Activated CD4-positive, alpha-beta T cell treated with anti-CD3 and anti-CD28 coated beads, Interleukin-2, Interleukin-4, amounts not matched to agents 100 ng/mL and 50 ng/mL, durations not matched to agents 16 hours and 8 hours (primary cell): ENCODE data around the gene RAVER2.
"Not testable (repeated sequence)": the region's sequence is repeated elsewhere in the genome, so short reads cannot be mapped to it uniquely, and the experiment has no call there.

Source experiments
- DNase-seq: peaks from one replicate; pipeline ENCODE4 v3.0.0-alpha.2; 2020; ENCODE audit warnings: low spot score

RAVER2 gene

DNA sequence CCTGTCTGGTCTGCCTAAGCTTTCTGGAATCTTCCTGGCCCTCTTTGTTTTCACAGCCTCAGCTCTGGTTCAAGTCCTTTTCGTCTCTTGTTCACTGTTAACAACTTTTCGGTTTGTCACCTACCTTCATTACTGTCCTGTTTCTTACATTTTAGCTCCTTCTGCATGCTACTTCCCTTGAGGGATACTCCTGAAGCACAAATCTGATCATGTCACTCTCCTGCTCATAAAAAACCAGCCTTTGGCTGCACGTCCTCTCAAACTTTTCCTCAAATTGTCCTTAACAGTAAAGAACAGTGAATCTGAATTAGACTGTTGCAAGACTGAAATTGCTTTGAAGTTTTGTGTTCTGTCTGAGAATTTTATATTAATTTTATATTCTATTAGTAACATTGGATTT lies 3.3 kb downstream of the RAVER2 start:
- no peak for DNase-seq

DNA sequence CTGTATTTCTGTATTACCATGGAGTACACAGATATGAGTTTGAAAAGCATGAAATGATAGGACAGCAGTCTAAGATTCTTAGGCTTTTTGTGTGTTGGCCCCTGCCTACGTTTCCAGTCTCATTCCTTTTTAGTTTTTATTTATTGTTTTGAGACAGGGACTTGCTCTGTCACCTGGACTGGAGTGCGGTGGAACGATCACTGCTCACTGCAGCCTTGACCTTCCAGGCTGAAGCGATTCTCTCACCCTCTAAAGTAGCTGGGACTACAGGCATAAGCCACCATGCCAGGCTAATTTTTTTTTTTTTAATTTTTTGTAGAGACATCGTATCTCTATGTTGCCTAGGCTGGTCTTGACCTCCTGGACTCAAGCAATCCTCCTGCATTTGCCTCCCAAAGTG lies 3.8 kb downstream of the RAVER2 start:
- no peak for DNase-seq

DNA sequence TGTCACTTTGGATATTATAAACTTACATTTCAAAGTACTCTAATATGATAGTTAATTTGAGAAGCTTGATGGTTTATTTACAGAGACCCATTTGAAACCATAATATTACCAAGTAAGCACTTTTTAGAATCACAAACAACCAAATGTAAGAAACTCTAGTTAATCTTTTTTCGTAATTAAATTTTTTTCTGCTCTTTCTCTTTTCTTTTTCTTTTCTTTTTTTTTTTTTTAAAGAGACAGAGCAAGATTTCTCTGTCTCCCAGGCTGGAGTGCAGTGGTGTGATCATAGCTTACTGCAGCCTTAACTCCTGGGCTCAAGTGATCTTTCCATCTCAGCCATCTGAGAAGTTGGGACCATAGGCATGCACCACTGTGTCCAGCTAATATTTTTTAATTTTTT lies 5.2 kb downstream of the RAVER2 start:
- no peak for DNase-seq

DNA sequence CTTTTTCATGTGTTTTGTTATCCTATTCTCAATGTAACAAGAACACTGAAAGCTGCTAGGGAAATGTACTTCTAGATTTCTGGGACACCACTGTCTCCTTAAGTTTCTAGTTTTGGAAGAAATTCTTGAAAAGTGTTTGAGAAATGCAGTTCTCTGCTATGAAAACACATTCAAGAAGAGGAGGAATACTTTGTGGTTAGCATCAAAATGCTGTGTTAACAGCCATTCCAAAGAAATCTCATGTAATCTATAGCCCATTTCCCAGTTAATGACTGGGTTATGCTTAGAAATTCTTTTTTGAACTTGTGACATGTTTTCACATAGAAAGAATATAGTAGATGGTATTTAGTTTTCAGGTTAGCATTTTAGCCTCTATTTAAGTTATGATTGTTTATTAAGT lies 6.0 kb downstream of the RAVER2 start:
- DNase-seq, result no peak

DNA sequence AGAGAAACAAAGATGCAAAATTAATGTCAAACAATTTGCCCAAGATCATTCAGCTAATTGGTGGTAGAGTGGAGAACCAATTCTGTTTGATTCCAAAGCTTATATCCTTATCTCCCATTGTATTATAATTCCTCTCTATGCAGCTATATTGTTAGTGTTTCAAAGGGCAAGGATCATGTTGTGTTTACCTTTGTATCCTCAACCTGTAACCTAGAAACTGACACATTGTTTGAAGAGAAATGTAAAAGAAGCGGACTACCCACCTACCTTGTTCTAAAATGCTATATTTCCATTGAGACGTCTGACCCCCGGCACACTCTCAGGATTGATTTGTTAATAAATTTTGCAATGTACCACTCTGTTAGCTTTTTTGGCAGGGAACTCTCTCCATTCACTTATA lies 9.3 kb downstream of the RAVER2 start:
- no peak for DNase-seq

DNA sequence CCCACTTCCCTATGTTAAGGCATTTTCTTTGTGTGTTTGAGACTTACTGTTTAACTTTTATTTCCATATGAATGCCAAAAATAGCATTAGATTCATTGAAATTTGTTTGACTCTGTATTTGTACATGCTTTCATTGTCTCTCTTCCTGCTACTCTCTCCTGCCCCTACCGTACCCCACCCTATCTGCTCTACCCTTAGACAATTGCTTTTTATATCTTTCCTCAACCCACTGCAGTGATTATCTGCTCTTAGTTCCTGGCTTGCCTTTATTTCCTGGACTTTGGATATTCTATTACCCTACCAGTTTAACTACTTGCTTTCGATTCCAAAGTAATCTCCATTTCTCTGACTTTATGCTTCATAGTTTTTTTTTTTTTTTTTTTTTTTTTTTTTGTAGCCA lies 10.5 kb downstream of the RAVER2 start:
- no peak for DNase-seq

DNA sequence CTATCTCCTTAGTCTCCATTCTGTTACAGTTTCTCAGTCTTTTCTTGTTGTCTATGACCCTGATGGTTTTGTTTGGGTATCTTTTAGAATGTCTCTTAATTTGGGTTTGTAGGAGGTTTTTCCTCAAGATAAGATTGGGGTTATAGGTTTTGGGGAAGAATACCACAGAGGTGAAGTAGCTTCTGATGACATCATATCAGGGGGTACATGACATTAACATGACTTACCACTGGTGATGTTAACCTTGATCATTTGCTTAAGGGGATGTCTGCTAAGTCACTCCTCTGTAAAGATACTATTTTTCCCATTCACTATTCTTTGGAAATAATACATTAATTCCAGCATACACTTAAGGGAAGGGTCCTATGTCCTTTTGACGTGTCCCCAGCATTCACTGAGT lies 11.9 kb downstream of the RAVER2 start:
- DNase-seq, result no peak

DNA sequence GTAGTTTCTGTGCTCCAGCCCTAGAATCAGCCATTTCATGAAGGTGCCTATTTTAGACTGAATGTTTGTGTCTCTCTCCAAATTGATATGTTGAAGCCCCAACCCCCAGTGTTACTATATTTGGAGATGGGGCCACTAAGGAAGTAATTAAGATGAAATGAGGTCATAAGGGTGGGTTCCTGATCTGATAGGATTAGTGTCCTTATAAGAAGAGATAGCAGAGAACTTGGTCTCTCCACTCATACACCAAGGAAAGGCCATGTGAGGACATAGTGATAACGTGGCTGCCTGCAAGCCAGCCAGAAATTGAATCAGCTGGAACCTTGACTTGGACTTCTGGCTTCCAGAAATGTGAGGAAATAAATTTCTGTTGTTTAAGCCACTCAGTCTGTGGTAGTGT lies 12.3 kb downstream of the RAVER2 start:
- no peak for DNase-seq

DNA sequence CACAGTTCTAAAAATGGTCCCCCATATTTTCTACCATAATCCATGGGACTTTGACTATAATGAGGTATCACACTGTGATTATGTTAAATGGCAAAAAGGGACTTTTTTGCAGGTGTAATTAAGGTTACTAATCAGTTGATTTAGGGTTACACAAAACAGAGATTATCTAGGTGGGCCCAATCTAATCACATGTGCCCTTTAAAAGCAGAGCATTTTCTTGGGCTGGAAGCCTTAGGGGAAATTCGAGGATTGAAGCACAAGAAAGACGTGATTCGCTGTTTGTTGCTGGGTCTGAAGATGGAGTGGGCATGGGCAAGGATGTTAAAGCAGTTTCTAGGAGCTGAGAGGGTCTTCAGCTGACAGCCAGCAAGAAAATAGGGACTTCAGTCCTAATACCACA lies 13.4 kb downstream of the RAVER2 start:
- DNase-seq, result no peak

DNA sequence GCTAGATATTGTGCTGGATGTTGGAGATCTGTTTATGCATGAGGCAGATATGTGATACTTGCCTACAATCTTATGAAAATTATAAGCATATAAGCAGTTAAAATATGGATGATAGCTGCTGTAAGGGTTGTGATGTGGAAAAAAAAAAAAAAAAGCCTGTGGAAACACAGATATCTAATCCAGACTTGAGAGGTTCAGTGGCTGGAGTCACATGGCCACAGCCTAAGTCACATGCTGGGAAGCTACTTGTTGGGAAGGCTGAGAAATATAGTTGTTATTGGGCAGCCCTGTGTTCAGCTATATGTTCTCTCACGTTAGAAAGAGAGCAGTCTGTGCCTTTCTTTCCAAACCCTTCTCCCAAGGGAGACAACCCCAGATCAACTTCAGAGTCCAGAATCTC lies 15.1 kb downstream of the RAVER2 start:
- DNase-seq, result no peak

DNA sequence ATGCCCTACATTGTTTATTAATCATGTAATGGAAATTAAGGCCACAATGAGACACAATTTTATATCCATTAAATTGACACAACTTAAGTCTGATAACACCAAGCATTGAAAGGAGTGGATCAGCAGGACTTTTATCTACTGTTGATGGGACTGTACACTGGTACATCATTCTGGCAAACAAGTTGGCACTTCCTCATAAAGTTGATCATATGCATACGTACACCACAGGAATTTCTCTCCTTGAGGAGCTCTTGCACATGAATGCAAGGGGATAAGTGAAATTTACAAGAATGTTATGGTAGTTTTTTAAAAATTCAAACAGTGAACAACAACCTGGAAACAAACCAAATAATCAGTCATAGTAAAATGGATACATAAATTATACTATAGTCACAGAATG lies 20.1 kb downstream of the RAVER2 start:
- DNase-seq, result no peak

DNA sequence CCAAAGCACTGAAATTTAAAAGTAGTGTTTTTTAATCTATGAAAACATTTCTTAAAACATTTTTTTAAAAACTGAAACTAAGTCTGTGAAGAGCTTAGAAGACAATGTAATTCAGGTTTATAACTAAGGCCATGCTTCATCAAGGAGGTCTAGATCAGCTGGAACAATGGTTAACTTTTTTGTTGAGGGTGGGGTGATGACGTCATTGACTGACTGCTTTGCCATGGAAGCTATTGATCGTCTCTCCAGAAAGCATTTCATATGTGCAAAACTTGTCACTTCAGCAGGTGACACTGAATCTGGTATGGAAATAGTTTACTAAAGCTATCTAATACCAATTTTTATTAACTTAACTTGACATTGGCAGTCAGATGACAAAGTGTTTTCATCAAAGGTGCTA lies 21.0 kb downstream of the RAVER2 start:
- no peak for DNase-seq

DNA sequence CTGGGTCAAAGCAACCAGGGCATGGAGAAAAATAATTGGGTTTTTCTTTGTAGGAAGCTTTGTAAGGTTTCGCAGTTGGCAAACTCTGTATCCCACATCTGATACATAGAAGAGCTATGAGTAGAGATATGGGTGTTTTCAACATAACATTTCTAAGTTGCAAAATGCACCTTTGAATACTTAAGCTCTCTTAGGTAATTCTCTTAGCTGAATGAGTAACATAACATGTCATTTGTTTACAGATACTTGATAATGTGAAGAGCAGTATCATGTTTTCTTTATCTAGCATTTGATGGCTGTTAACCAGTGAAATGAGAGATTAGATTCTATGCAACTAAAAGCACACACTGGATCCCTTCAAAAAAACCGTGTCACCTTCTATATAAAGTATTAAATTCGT lies 21.6 kb downstream of the RAVER2 start:
- no peak for DNase-seq

DNA sequence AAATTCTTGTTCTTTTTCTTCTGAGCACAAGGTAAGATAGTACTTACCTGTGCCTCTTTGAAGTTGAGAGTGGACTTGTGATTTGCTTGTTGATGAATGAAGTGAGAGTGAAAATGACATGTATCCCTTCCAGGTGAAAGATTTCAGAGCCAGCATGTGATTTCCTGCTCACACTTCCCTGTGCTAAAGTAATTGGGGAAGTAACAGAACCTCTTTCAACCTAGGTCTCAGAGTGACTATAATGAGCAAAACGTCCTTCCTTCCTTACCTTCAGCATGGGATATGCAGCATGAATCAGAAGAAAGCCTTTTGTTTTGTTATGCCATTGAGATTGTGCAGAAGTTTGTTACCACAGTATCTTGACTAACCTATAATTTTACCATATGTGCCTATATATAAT lies 24.6 kb downstream of the RAVER2 start:
- DNase-seq, result no peak

DNA sequence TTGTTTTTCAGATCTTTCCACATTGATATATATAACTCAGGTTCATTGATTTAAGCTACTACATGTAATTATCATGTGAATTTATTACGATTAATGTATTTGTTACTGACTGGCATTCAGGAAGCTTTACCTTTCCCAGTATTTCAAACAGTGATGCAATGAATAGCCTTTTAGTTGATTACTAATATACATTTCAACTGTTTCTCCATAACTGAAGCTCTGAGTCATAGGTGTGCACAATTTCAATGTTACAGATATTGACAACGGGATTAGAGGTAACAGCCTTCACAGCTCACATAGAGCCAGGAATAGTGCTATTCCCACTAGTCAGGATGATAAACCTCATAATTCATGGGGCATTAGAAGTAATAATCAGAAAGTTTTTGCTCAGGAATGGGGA lies 25.1 kb downstream of the RAVER2 start:
- no peak for DNase-seq

DNA sequence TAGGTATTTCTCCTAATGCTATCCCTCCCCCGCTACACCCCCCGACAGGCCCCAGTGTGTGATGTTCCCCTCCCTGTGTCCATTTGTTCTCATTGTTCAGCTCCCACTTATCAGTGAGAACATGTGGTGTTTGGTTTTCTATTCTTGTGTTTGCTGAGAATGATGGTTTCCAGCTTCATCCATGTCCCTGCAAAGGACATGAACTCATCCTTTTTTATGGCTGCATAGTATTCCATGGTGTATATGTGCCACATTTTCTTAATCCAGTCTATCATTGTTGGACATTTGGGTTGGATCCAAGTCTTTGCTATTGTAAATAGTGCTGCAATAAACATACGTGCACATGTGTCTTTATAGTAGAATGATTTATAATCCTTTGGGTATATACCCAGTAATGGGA lies 28.4 kb downstream of the RAVER2 start:
- not testable (repeated sequence) for DNase-seq

DNA sequence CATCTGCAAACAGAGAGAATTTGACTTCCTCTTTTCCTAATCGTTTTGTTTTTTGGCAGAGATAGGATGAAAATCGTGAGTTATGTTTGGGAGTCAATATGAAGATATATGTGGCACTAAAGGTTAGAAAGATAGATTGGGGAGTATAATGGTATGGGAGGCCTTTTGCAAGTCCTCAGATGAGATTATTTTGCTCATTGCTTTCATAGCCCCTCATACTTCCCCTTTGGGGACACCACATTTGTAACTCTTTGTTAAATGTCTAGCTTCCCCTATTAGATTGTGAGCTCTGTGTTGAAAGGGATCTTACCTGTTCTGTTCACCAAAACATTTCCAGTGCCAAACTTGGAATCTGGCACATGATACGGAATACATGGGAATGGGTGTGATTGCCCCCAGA lies 30.2 kb downstream of the RAVER2 start:
- no peak for DNase-seq

DNA sequence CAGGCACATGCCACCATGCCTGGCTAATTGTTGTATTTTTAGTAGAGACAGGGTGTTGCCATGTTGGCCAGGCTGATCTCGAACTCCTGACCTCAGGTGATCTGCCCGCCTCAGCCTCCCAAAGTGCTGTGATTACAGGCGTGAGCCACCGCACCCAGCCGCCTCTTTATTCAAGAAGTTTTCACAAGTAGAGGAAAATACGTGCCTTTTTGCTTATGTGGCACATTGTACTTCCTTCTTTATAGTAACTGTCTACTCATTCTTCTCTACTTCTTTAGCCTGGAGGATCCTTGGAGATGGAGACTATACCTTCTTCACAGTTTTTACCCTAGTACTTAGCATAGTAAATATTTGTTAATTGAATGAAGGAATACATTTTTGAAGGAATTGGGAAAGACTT lies 37.2 kb downstream of the RAVER2 start:
- not testable (repeated sequence) for DNase-seq

DNA sequence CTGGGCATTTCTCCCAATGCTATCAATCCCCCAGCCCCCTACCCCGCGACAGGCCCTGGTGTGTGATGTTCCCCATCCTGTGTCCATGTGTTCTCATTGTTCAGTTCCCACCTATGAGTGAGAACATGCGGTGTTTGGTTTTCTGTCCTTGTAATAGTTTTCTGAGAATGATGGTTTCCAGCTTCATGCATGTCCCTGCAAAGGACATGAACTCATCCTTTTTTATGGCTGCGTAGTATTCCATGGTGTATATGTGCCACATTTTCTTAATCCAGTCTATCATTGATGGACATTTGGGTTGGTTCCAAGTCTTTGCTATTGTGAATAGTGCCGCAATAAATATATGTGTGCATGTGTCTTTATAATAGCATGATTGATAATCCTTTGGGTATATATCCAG lies 38.0 kb downstream of the RAVER2 start:
- not testable (repeated sequence) for DNase-seq

DNA sequence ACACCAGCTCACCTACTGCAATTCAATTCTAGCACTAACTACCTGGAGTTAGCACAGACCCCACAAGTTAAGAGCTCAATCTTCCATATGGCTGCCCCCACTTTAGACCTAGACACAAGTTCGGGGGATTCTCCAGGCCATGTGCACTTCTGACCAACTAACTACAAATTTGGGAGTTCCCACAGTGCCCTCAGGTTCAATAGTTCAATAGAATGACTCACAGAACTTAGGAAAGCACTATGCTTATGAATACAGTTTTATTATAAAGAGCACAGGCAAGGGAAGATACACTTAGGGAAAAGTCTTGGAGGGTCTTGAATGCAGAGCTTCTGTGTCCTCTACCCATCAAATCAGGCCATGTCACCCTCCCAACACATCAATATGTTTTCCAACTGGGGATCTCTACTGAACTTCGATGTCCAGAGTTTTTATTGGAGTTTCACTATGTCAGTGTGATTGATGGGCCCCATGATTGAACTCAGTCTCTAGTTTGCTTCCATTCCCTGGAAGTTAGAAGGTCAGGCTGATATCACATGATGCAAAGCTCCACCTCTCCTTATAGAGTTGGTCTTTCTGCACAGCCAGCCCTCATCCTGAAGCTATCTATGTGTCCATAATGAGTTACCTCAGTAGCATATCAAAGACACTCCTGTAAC lies 46.1 kb downstream of the RAVER2 start:
- DNase-seq, result no peak

DNA sequence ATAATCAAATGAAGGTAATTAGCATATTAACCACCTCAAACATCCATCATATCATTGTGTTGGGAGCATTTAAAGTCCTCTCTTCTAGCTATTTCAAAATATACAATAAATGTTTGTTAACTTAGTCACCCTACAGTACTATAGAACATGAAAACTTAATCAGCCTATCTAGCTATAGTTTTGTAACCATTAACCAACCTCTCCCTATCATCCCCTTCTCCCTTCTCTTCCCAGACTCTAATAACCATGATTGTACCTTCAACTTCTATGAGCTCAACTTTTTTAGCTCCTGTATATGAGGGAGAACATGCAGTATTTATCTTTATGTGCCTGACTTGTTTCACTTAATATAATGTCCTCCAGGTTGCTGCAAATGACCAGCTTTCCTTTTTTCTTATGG lies 54.0 kb downstream of the RAVER2 start:
- no peak for DNase-seq

DNA sequence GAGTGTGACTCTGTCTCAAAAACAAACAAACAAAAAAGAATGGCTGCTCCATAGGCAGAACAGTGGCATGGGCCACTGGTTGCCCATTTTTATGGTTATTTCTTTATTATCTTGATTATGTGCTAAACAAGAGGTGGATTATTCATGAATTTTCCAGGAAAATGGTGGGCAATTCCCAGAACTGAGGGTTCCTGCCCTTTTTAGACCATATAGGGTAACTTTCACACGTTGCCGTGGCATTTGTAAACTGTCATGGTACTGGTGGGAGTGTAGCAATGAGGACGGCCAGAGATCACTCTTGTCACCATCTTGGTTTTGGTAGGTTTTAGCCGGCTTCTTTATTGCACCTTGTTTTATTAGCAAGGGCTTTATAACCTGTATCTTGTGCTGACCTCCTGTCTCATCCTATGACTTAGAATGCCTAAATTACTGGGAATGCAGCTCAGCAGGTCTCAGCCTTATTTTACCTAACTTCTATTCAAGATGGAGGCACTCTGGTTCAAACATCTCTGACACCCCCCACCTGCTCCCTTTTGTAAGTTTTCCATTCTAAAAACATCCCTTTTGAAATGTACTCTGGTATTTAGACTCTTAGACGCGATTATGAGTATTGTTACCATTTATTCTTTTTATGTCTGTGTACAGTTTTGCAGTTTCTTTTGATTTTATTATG lies 57.1 kb downstream of the RAVER2 start:
- no peak for DNase-seq

DNA sequence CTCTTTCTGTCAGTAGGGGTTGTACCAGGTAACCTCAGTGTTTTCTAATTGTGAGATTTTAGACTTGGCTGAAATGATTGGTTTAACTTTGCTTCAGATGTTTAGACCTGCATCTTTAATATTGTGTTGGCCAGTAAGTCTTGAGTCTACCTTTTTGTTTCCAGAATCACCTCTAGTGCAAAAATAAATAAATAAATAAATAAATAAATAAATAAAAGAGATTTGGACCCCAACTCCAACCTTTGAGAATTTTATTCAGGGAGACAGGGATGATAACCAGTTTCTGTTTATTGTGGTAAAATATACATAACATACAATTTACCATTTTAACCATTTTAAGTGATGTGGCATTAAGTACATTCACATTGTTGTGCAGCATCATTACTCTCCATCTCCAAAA lies 64.4 kb downstream of the RAVER2 start:
- DNase-seq, result no peak

DNA sequence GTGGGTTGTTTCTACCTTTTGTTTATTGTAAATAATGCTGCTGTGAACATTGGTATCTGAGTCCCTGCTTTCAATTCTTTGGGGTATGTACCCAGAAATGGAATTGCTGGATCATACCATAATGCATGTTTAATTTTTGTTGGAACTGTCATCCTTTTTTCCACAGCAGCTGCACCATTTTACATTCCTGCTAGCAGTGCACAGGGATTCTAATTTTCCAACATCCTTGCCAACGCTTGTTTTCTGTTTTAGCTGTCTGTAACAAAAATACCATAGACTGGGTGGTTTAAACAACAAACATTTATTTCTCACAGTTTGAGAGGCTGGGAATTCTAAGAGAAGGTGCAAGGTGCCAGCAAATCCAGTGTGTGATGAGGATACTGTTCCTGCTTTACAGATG lies 65.1 kb downstream of the RAVER2 start:
- DNase-seq, result no peak
